NOMO-1 (cell line): ENCODE results near the gene FAM186B.

Experiments
- DNase-seq, 2 experiments: peaks; one replicate each; lab custom pipeline; 2025; ENCODE audit not compliant: unreplicated experiment in 2 of 2; lab: John Stamatoyannopoulos, UW

The FAM186B gene

DNA sequence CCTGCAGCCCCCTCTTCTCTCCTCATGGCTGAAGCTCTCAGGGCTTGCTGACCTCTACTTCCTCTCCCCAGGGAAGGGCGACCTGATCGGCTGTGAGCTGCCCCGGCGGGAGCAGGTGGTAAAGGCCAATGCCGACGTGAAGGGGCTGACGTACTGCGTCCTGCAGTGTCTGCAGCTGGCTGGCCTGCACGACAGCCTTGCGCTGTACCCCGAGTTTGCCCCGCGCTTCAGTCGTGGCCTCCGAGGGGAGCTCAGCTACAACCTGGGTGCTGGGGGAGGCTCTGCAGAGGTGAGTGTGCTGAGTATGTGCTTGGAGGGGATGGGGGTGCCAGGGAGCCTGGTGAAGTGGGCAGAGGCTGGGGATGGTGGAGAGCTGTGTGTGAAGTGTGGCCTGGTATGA lies 51.2 kb downstream of the FAM186B start:
- DNase-seq, result no peak

DNA sequence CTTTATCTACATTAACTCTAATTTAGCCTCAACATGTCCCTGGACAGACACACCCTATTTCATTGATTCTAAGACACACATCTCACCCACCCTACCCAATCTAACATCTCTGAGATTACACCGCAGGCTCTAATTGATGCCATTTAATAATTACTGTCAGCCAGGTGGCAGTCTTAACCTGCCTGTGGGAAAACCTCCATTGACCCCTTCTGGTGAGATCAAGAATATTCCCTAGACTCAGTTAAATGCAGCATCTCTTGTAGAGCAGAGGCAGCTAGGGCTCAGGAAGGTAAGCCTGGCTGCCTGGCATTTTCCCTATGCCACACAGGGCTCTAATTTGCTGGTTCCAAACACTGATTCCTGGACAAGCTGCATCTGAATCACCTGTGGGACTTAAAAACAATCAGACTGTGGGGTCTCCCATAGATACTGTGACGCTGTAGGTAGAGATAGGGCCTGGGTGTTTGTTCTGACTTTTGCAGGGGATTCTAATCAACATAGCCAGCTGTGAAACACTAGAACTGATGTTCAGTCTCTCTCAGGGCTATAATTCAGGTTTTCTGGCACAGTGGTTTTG lies 51.8 kb downstream of the FAM186B start:
- no peak for DNase-seq

DNA sequence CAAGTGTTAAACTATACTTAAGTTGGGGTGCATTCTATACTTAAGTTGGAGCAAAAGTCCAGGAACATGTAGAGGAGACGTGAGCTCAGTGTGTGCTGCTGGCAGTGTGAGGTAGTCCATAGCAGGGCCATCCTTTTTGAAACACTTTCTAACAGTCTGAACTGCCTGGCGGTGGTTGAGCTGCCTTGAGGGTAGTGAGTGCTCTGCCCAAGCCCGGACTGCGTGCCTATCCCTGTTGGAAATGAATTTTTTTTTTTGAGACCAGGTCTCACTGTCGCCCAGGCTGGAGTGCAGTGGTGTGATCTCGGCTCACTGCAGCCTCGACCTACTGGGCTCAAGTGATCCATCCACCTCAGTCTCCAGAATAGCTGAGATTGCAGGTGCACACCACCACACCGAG lies 52.5 kb downstream of the FAM186B start:
- no peak for DNase-seq

DNA sequence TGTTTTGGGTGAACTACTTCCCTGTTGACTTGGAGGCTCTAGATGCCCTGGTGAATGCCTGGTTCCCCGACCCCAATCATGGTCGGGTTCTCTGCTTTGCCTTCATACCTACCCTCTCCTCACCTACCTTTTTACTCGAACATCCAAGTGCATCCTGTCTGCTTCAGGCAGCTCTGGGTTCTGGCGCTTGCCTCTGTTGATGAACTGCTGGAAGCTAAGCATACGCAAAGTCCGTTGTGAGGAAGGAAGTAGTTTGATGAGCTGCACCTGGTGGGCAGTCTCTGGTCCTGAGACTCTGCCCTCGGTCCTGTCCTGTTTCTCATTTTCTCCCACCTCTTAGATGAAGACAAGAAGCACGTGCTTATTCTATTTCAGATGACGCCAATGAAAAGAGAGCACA lies 53.0 kb downstream of the FAM186B start:
- DNase-seq, result no peak

DNA sequence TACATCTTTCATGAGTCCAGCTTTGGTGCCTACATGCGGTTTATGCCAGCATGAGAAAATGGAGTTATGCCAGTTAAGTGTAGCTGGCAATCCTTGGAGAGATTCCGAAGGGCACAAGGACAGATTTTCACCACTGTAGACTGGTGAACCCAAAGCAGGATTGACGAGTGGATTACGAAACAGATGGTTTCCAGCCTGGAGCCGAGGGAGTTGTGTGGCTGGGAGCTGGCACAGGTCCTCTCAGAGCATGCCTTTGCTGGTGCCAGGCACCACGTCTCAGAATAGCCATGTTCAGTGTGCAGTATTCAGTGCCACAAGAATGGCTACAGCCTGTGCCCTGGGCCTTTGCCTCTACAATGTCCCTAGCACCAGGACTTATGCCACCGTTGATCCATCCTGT lies 53.4 kb downstream of the FAM186B start:
- no peak for DNase-seq

DNA sequence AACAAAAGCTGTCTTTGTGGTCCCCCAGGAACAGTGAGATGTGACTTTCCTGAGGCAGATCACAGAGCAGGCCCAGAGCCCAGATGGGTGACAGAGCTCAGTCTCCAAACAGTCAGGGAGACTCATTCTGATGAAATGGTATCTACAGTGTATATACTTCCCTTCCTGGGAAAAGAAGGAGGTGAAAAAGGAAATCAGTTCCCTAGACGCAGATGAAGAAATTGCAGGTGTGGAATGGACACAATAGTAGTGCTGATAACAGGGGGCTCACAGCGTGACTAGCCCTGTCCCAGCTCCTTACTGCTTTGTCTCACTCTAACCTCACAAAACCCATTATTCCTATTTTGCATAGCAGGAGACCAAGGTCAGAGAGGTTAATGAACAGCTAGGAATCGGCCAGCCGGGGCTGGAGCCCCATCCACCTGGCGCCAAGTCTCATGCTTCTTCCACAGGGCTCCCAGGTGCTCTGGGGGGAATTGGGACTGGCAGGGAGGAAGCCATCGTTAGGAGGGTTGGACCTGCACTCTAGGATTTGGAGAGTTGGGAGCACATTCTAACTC lies 54.7 kb downstream of the FAM186B start:
- no peak for DNase-seq

DNA sequence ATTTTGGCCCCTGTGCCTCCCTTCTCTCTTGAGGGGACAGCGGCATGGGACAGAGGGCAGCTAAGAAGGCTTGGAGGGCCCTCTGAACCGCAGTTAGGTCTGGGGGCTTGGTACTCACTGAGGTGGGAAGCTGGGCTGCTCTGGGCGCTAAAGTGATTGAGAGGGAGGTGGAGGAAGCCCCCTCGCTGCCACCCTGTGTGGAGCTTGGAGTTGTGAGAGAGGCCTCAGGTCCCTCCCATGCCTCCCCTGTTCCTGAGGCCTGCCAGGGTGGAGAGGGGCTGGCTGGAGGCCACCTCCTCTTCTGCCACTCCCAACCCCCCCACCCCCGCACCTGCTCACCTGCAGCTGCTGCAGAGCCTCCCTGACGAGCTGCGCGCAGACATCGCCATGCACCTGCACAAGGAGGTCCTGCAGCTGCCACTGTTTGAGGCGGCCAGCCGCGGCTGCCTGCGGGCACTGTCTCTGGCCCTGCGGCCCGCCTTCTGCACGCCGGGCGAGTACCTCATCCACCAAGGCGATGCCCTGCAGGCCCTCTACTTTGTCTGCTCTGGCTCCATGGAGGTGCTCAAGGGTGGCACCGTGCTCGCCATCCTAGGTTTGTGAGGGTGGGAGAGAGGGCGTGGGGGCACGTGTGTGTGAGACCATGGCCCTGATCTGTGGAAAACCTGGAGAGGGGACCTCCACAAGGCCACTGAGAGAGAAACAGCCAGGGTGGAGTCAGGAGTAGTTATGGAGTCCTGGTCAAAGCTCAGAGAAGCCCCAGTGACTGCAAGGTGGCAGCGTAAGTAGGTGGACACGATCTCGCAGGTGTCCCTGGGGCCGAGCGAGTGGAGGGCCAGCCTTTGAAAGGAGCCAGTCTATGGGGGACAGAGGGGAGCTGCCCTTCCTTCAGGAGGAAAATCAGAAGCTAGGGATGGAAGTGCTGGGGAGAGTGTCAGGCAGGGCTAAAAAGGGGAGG lies 55.4 kb downstream of the FAM186B start:
- no peak for DNase-seq

DNA sequence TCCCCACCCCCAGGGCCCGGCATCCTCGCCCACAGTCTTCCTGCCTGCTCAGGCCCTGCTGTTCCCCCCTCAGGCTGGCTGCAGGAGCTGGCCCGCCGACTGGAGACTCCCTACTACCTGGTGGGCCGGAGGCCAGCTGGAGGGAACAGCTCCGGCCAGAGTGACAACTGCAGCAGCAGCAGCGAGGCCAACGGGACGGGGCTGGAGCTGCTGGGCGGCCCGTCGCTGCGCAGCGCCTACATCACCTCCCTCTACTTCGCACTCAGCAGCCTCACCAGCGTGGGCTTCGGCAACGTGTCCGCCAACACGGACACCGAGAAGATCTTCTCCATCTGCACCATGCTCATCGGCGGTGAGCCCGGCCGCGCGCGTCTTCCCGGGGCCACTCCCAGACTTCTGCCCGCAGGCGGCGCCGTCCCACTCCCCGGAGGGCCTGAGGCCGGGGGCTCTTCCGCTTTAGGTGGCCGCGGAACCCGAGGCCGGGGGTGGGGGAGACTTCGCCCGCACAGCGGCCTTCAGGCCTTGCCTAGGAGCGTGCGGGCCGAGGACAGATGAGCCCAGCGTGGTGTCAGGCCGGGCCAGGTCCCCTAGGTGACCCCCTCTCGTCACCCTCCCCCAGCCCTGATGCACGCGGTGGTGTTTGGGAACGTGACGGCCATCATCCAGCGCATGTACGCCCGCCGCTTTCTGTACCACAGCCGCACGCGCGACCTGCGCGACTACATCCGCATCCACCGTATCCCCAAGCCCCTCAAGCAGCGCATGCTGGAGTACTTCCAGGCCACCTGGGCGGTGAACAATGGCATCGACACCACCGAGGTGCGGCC lies 56.4 kb downstream of the FAM186B start:
- no peak for DNase-seq

DNA sequence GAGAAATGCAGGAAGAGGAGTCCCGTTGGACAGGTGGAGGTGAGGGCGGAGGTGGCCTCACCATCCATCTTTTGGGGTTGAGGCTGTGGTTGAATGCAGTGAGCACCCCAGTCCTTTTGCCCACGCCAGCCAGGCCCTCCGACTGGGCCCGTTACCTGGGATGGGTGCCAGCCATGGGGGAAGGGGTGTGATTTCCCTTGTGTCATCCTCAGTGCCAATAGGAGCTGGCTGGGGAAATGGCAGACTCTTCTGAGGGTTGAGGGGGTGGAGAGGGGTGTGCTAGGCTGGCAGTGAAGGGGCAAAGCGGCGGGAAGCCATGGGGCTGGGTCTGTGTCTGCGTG lies 57.0 kb downstream of the FAM186B start:
- DNase-seq, result no peak

DNA sequence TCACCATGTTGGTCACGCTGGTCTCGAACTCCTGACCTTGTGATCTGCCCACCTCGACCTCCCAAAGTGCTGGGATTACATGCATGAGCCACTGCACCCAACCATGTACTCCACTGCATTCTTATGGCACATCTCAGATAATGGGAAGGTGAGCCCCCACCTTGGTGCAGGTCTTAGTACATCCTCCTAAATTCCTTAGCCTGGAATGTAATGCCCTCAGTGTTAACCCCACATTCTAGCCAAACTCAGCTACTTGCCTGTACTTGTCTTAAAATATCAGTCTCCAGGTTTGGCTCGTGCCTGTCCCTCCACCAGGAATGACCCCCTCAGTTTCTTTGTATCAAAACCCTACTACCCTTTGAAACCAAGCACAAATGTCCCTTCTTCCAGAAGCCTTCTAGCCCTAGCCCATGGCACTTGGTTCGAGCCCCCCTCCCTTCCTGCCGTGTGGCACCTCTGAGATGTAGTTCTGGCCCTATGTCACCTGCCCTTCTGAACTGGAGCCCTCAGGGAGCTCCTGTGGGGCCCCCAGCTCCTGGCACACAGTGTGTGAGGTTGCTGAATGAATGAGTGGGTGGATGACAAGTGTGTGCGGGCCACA lies 58.2 kb downstream of the FAM186B start:
- DNase-seq, result no peak

DNA sequence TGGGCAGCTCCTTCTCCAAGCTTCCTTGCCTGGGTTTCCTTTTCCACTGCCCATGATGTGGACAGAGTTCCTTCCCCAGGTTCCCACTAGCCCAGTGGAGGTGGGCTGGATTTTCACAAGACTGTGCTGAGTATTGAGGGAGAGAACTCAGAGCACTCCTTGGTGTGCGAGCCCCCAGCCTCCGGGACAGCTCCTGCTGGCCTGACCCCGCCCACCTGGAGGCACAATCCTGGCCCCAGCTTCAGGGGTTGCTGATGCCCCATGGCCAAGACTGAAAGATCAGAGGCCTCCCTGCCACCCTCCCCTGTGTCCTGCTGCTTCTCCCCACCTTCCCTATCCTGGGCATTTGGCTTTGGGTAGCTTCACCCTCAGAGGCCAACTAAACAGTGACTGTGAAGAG lies 59.0 kb downstream of the FAM186B start:
- no peak for DNase-seq

DNA sequence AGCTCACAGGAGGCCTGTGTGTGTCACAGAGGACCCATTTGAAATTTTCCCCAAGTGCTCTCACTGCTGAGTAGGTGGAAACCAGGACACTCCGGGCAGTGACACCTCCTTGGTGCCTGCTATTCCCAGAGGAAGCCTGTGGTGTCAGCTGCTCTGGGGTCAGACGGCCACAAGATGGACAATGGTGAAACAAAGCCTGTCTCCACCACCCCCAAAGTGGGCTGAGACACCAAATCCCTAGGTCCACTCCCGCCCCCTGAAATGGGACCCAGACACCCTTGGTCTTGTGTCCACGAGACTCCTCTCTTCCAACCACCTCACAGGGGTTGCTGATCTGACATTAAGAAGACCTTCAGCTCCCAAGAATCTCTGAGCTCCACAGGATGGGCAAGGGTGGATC lies 59.6 kb downstream of the FAM186B start:
- no peak for DNase-seq

DNA sequence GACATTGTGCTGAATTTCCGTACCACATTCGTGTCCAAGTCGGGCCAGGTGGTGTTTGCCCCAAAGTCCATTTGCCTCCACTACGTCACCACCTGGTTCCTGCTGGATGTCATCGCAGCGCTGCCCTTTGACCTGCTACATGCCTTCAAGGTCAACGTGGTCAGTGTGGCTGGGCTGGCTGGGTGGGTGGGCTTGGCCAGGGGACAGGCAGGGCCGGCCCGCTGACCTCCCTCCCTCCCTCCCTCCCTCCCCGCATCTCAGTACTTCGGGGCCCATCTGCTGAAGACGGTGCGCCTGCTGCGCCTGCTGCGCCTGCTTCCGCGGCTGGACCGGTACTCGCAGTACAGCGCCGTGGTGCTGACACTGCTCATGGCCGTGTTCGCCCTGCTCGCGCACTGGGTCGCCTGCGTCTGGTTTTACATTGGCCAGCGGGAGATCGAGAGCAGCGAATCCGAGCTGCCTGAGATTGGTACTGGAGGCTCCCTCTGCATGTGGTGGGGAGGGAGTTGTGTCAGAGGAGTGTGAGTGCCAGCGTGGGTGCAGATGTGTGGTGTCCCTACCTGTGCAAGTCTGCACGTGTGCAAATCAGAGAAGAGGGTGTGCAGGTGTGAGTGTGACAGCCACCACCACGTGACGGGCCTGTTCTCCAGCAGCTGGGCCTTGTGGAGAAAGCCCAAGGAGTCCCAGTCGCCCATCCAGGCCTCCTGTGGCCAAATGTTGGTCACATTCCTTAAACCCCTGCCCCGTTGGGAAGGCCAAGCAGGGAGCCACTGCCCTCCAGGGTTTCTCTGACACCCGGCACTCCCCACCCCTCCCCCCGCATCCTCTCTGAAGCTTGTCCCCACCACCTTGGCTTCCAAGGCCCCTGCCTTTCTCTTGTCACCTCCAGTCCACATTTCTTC lies 61.3 kb downstream of the FAM186B start:
- DNase-seq, result no peak

DNA sequence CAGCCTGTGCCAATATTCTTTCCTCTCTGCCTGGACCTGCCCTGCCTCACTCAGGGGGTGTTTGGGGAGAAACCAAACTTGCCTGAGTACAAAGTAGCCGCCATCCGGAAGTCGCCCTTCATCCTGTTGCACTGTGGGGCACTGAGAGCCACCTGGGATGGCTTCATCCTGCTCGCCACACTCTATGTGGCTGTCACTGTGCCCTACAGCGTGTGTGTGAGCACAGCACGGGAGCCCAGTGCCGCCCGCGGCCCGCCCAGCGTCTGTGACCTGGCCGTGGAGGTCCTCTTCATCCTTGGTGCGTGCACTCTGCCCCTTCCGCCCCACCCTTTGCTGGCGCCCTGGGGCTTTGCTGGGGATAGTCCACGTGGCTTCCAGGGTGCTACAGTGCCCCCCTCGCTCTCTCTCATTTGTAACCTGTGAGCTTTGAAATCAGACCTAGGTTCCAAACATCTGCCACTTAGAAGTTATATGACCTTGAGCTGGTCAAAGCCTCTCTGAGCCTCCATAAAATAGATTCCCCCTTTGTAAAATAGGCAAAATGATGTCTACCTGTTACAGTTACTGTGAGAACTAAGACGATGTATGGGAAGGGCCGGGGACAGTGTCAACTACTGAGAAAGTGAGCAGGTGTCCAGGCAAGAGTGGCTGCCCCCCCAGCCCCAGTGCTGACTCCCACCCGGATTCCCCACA lies 62.1 kb downstream of the FAM186B start:
- no peak for DNase-seq

DNA sequence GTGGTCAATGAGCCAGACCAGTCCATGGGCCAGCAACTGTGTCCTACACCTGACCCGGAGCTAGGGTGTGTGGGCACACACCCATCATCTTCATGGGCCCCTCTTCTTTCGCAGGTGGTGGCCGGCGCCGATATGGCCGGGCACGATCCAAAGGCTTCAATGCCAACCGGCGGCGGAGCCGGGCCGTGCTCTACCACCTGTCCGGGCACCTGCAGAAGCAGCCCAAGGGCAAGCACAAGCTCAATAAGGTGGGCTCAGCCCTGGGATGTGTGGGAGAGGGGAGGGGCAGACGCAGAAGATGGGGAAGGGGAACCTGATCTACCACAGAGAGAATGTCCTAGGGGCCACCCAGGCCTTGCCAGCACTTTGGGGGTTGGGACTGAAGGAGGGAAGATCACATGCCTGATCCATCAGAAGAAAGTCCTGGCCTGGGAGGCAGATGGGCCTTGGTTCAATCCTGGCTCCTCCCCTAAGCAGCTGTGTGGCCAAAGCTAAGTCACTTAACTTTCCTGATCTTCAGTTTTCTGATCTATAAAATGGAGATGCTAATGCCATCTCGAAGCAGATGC lies 62.8 kb downstream of the FAM186B start:
- DNase-seq, result no peak

DNA sequence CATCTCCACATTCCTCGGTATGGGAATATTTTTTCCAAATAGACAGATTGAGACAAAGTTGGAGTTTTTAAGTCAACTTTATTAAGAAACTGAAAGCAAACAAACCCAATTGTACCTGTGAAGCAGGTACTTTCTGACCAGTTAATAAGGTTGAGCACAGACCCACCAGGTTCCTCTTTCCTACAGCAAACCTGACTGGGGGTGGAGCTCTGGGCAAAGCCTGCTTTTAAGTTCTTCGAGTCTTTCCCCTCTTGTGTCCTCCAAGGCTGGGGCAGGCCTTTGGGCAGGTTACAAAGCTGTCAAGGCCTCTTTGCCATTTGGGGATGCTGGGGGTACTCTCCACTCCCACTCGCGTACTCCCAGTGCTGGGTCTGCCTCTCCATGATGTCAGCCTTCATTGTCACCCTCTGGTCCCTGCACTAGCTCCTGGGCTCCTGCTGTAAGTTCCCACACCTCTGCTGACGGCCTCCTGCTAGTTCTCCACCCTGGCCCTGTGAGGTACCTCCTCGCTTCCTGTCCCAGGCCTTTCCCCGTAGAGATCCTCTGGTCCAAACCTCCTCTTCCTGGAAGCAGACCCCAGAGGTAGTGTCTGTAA lies 63.4 kb downstream of the FAM186B start:
- DNase-seq, result no peak

DNA sequence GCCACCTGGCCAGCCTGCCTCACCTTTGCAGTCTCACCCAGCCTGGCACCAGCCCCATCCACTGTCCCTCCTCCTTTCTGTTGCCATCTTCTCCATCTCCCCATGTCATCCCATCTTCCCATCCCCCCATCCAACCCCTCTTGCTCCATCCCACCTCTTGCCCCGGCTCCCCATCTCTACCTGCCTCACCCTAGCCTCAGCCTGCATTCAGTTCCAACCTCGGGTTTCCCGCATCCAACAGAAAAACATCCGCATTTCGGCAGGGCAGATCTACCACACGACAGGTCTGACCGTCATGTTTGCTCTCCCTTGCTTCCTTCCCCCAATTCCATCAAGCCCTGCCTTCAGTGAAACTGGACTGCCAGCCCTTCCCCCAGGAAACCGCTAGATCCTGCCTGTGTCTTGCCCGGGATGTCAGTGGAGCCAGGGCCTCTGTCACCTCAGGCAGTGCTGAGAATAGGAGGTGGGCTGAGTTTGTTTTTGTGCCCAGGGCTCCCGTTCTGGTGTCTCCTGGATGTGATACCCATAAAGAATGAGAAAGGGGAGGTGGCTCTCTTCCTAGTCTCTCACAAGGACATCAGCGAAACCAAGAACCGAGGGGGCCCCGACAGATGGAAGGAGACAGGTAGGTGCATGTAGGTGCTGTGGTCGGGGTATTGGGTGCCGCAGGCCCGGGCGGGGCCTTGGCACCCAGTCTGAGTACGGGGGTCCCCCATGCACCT lies 64.1 kb downstream of the FAM186B start:
- DNase-seq, result no peak
